Right atrium auricular region (tissue), 2 donors: Measurements from ENCODE around the gene TMEM132C. TPM values are rescaled to one million over a fixed set of nuclear protein-coding genes. Genes with fewer than 3 reads are reported as not detected.

Experiments
- DNase-seq: peaks from one replicate; pipeline ENCODE4 v3.0.0-alpha.2; 2019; ENCODE audit warnings: low spot score
- H3K27ac ChIP-seq, 2 donors: fragments of 200-600 bp; sonication (generic); 1 replicate in 1 of 2; 2 replicates in 1 of 2; pipeline ENCODE4 v1.5.1; 2016 to 2019
- H3K27me3 ChIP-seq, 2 donors: fragments of 200-600 bp; sonication (generic); one replicate each; pipeline versions ENCODE4 v1.5.1 to v1.6.0; 2017 to 2019
- H3K36me3 ChIP-seq: fragments of 200-600 bp; sonication (generic); one replicate; pipeline ENCODE4 v1.5.1; 2016
- H3K4me1 ChIP-seq, 2 donors: fragments of 200-600 bp; sonication (generic); one replicate each; pipeline versions ENCODE4 v1.5.1 to v1.6.0; 2017 to 2019
- H3K4me3 ChIP-seq, 2 donors: fragments of 200-600 bp; sonication (generic); 1 replicate in 1 of 2; 2 replicates in 1 of 2; pipeline ENCODE4 v1.5.1; 2017 to 2019; ENCODE audit warnings: mild to moderate bottlenecking in 1 of 2, moderate library complexity in 1 of 2
- H3K9me3 ChIP-seq, 2 donors: fragments of 200-600 bp; sonication (generic); one replicate each; pipeline ENCODE4 v1.5.1; 2019
- CTCF ChIP-seq, 2 donors: fragments of 200-600 bp; sonication (generic); IDR thresholded peaks; one replicate each; pipeline ENCODE4 v1.5.1; 2019; ENCODE audit warnings: antibody characterized with exemption in 2 of 2
- total RNA-seq, 2 donors: library from RNA; depleted of rRNA; stranded (reverse); fragments of >200 nt; gene quantifications; one replicate each; pipeline ENCODE4 v1.1.0, GENCODE V29; 2016

TMEM132C gene
- total RNA-seq, 2 donors from 2014 or later: 5.3 to 10.5 TPM

- H3K27me3 ChIP-seq: no peaks in the 10 kb centered on the region
- DNase-seq: no peak
- H3K27ac ChIP-seq: no peak overlapping the region
- H3K4me1 ChIP-seq: peaks cover 0 to under 1% of the 10 kb centered on the region in 2 donors
- H3K36me3 ChIP-seq: no peaks in the 10 kb centered on the region
- no peak overlapping the region for H3K4me3 ChIP-seq
- no peaks in the 10 kb centered on the region for H3K9me3 ChIP-seq
- no peak for TF ChIP-seq CTCF (IDR thresholded peaks at IDR 0.05)
These were observed 62.0 kb downstream of the TMEM132C start for GRCh38 chr12:128328961-128329360.

- H3K4me3 ChIP-seq: no peak overlapping the region
These were observed 69.5 kb downstream of the TMEM132C start for GRCh38 chr12:128336204-128337070.

GRCh38 chr12:128337071-128337345, 70.0 kb downstream of the TMEM132C start:
- Histone ChIP-seq H3K9me3 (peaks cover 0 to 3% of the 10 kb centered on the region in 2 donors), H3K27me3 (no peaks in the 10 kb centered on the region), H3K36me3 (no peaks in the 10 kb centered on the region), H3K27ac (no peak overlapping the region), H3K4me3 (no peak overlapping the region), H3K4me1 (peaks cover 0 to 14% of the 10 kb centered on the region in 2 donors)
- no peak for DNase-seq
- TF ChIP-seq CTCF (IDR thresholded peaks at IDR 0.05): no peak

More at GRCh38 chr12:128336204-128337070, 69.5 kb downstream of the TMEM132C start:
- Histone ChIP-seq H3K36me3 (no peaks in the 10 kb centered on the region), H3K27ac (no peak overlapping the region), H3K27me3 (no peaks in the 10 kb centered on the region), H3K9me3 (peaks cover 0 to 3% of the 10 kb centered on the region in 2 donors), H3K4me1 (peaks cover 0 to 14% of the 10 kb centered on the region in 2 donors)
- no peak for DNase-seq
- TF ChIP-seq CTCF (IDR thresholded peaks at IDR 0.05): no peak

GRCh38 chr12:128337431-128338170, 70.6 kb downstream of the TMEM132C start:
- H3K9me3 ChIP-seq: peaks cover 0 to 3% of the 10 kb centered on the region in 2 donors
- TF ChIP-seq CTCF (IDR thresholded peaks at IDR 0.05): no peak
- H3K4me1 ChIP-seq: peaks cover 0 to 14% of the 10 kb centered on the region in 2 donors
- H3K4me3 ChIP-seq: no peak overlapping the region
- no peaks in the 10 kb centered on the region for H3K27me3 ChIP-seq
- no peak overlapping the region for H3K27ac ChIP-seq
- H3K36me3 ChIP-seq: no peaks in the 10 kb centered on the region
- DNase-seq: no peak

- DNase-seq: no peak
These were observed 71.6 kb downstream of the TMEM132C start for GRCh38 chr12:128338386-128339125.

More at GRCh38 chr12:128338386-128339125, 71.6 kb downstream of the TMEM132C start:
- Histone ChIP-seq H3K4me1 (peaks cover 0 to 14% of the 10 kb centered on the region in 2 donors), H3K4me3 (no peak overlapping the region), H3K9me3 (peaks cover 0 to 3% of the 10 kb centered on the region in 2 donors), H3K27ac (no peak overlapping the region), H3K27me3 (no peaks in the 10 kb centered on the region), H3K36me3 (no peaks in the 10 kb centered on the region)
- no peak for TF ChIP-seq CTCF (IDR thresholded peaks at IDR 0.05)
